HG03558 (cell line): ENCODE measurements around the gene PANK3.
"Not testable (repeated sequence)": the region's sequence is repeated elsewhere in the genome, so short reads cannot be mapped to it uniquely, and the experiment has no call there.

Experiments
- ATAC-seq: cut with Tn5 transposase; IDR thresholded peaks from one replicate; pipeline ENCODE4 v1.9.1; 2021; ENCODE audit warnings: moderate number of reproducible peaks; ENCODE audit not compliant: unreplicated experiment; ENCODE audit errors: extremely low read depth

Gene PANK3

GRCh38 chr5:168596122-168596521 is 17.0 kb upstream of the PANK3 start:
- ATAC-seq: not testable (repeated sequence)

- no peak for ATAC-seq
These were observed 12.8 kb upstream of the PANK3 start for GRCh38 chr5:168592014-168592368.

GRCh38 chr5:168591302-168592013 is 12.3 kb upstream of the PANK3 start:
- no peak for ATAC-seq

GRCh38 chr5:168590666-168591065 is 11.5 kb upstream of the PANK3 start:
- ATAC-seq: no peak

GRCh38 chr5:168587987-168588386 is 8.8 kb upstream of the PANK3 start:
- ATAC-seq: no peak

- ATAC-seq: no peak
These were observed 6.1 kb upstream of the PANK3 start for GRCh38 chr5:168585119-168585856.

- peak; percentile 23 for ATAC-seq
These were observed 4.7 kb upstream of the PANK3 start for GRCh38 chr5:168583742-168584482.

- not testable (repeated sequence) for ATAC-seq
These were observed 1.8 kb upstream of the PANK3 start for GRCh38 chr5:168580814-168581469.

GRCh38 chr5:168580227-168580508 is 1.0 kb upstream of the PANK3 start:
- no peak for ATAC-seq

- ATAC-seq: peak; percentile 88
These were observed 489 bp upstream of the PANK3 start for GRCh38 chr5:168579488-168580226.

GRCh38 chr5:168578006-168578405 is 1.2 kb downstream of the PANK3 start:
- ATAC-seq: no peak

GRCh38 chr5:168575391-168576372 is 3.5 kb downstream of the PANK3 start:
- ATAC-seq: no peak

- ATAC-seq: not testable (repeated sequence)
These were observed 5.0 kb downstream of the PANK3 start for GRCh38 chr5:168574156-168574555.

GRCh38 chr5:168573663-168574062 is 5.5 kb downstream of the PANK3 start:
- ATAC-seq: not testable (repeated sequence)

- ATAC-seq: no peak
These were observed 8.5 kb downstream of the PANK3 start for GRCh38 chr5:168570490-168571328.

GRCh38 chr5:168568738-168569137 is 10.4 kb downstream of the PANK3 start:
- no peak for ATAC-seq

- no peak for ATAC-seq
These were observed 15.2 kb downstream of the PANK3 start for GRCh38 chr5:168563959-168564358.

- ATAC-seq: no peak
These were observed 16.9 kb downstream of the PANK3 start for GRCh38 chr5:168562279-168562678.
